ENCODE data around the gene CCDC116.

GRCh38 chr22:21665047-21665851 is 32.7 kb downstream of the CCDC116 start:
- no peak for TF ChIP-seq POLR2AphosphoS5 (IDR thresholded peaks at IDR 0.05)
- TF ChIP-seq POLR2A (IDR thresholded peaks at IDR 0.05): no peak
